ENCODE results near the gene H1-8.

GRCh38 chr3:129518038-129518561 lies 24.9 kb upstream of the H1-8 start:
- no peak for TF ChIP-seq POLR2A (IDR thresholded peaks at IDR 0.05)
- TF ChIP-seq, protein P1, sequence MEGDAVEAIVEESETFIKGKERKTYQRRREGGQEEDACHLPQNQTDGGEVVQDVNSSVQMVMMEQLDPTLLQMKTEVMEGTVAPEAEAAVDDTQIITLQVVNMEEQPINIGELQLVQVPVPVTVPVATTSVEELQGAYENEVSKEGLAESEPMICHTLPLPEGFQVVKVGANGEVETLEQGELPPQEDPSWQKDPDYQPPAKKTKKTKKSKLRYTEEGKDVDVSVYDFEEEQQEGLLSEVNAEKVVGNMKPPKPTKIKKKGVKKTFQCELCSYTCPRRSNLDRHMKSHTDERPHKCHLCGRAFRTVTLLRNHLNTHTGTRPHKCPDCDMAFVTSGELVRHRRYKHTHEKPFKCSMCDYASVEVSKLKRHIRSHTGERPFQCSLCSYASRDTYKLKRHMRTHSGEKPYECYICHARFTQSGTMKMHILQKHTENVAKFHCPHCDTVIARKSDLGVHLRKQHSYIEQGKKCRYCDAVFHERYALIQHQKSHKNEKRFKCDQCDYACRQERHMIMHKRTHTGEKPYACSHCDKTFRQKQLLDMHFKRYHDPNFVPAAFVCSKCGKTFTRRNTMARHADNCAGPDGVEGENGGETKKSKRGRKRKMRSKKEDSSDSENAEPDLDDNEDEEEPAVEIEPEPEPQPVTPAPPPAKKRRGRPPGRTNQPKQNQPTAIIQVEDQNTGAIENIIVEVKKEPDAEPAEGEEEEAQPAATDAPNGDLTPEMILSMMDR (IDR thresholded peaks at IDR 0.05): no peak
